A549 treated with CpdA at 1 μM for 4 hours (cell line): ENCODE data around the gene RWDD1. TPM values are rescaled to one million over a fixed set of nuclear protein-coding genes. Genes with fewer than 3 reads are reported as not detected.

Source experiments
- total RNA-seq: library from RNA; stranded (reverse); fragments of 200-300 nt; extraction: Qiagen RNA extraction; gene quantifications from 5 replicates; pipeline ENCODE4 v1.2.3, GENCODE V29; 2022; ENCODE audit warnings: low read depth

Gene RWDD1
- total RNA-seq, result 25.8 to 39.2 TPM (median 34.3 TPM) in 5 replicates

DNA sequence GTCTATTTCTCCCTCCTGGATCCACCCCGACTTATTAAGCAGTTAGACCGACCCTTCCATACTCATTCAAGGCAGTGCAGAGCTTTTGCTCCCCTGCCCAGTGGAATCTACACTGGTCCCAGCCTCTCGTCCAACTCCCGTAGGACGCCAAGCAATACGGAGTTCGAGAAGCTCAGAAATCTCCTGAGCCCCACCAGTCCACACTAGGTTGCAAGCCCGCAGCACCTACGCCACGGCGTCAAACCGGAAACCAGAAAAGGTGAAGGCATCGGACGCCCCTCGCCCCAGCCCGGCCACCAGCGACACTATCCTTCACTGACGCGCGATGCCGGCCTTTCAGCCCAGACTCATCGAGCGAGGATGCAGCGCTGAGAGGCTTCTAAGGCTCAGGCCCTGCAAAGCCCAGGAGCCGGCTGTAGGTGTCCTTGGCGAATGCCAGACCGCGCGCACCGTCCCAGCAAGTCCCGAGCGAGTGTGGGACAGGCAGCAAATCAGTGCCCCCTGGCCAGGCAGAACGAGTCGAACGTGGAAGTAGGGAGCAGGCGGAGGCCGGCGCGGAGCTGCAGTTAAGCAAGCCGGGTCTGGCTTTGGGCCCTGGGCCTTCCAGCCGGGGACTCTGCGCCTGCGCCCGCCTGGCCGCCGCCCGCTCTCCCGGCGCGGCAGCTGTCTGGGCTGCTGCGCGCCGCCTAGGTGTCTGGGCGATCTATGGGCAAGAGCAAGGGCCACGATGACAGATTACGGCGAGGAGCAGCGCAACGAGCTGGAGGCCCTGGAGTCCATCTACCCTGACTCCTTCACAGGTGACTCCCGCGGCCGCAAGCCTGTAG, at the start of gene RWDD1:
RWDD1 (plus strand) TSS at position 649 of the 827 bp plus-strand sequence; CDS start at position 728, 79 bp downstream.

DNA sequence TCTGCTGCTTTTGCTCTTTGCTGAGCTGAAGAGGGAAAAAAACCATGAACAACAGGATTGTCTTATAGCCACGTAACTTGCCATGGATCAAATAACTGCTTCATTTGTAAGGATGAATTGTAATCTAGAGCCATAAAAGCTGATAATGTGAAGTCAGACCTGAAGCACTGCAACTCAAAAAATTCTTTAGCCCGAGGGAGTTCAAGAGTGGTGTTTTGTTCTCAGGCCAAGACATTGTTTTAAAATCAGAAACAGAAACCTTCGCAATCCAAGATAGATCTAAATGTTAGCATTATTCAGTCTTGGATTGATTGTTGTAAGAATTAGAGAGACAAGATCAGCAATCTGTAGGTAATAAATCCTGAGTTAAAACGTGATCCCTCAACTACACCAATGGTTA, 25.7 kb upstream of the RWDD1 start, which contains the start of gene TRAPPC3L:
TRAPPC3L (minus strand) TSS at position 34 of the 400 bp plus-strand sequence. CDS start 170 bp downstream, outside the sequence.

DNA sequence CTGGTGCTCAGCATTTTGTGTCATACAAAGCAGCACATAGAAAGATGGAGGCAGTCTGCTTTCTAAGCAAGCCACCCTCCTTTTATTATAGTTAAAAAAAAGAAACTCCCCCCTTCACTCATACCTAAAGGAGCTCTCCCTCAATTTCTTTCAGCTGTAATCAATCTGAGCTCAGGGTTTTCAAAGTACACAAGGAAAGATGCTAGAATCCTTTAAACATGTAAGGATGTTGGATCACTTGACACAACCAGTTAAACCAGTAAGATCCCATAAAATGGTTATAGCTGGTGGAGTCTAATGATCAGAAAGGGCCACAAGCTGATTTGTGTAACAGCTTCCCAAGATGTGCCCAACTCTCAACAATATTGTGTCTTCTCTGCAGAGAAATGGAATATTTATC, 17.9 kb upstream of the RWDD1 start, which contains the start of gene CALHM4:
CALHM4 (plus strand) TSS at position 301 of the 400 bp plus-strand sequence; CDS start at position 344, 43 bp downstream.

GRCh38 chr6:116615937-116616736, 44.8 kb downstream of the RWDD1 start, which contains the start of gene RSPH4A:
RSPH4A (plus strand) TSS chr6:116616479; CDS start chr6:116616624, 145 bp downstream.

Other genes with a start within 250 kb of the RWDD1 start
- 15.5 to 19.1 TPM (median 18.5 TPM) in 5 replicates for gene DSE, start 200.6 kb upstream of the RWDD1 start, total RNA-seq
- gene CALHM6, start 110.1 kb upstream of the RWDD1 start, total RNA-seq, result not detected in 5 replicates
- gene CALHM5, start 59.9 kb upstream of the RWDD1 start, total RNA-seq, result 0.05 to 0.08 TPM (median 0.06 TPM) in 5 replicates
- not detected in 5 replicates for gene TRAPPC3L, start 25.8 kb upstream of the RWDD1 start, total RNA-seq
- gene CALHM4, start 17.8 kb upstream of the RWDD1 start, total RNA-seq, result not detected in 5 replicates
- 0.09 to 0.29 TPM (median 0.23 TPM) in 5 replicates for gene RSPH4A, start 45.0 kb downstream of the RWDD1 start, total RNA-seq
- gene ZUP1, start 97.3 kb downstream of the RWDD1 start, total RNA-seq, result 5.9 to 7.5 TPM (median 6.4 TPM) in 5 replicates
- 1.1 to 2.9 TPM (median 1.3 TPM) in 5 replicates for gene KPNA5, start 109.7 kb downstream of the RWDD1 start, total RNA-seq
- not detected in 5 replicates for gene FAM162B, start 194.2 kb downstream of the RWDD1 start, total RNA-seq